K562 (cell line): ENCODE data around the gene SENP1.

Experiments
- CEBPB ChIP-seq: fragments of 450-650 bp; IDR thresholded peaks from 2 replicates; pipeline ENCODE4 v1.6.1; 2016; ENCODE audit warnings: missing genetic modification characterization, missing compliant biosample characterization
- HSF4 ChIP-seq: fragments of 250-450 bp; sonication (Bioruptor Pico); IDR thresholded peaks from 2 replicates; pipeline ENCODE4 v2.1.2; 2022; ENCODE audit warnings: mild to moderate bottlenecking, moderate library complexity, borderline replicate concordance
- KLF16 ChIP-seq: IDR thresholded peaks from 2 replicates; pipeline ENCODE4 v1.6.1; 2016; ENCODE audit warnings: antibody characterized with exemption
- MAX ChIP-seq: sonication (generic); formaldehyde crosslinking; IDR thresholded peaks from 2 replicates; pipeline ENCODE4 v1.9.0; 2022; ENCODE audit warnings: mild to moderate bottlenecking, missing genetic modification reagents
- MTA2 ChIP-seq: fragments of 450-650 bp; IDR thresholded peaks from 2 replicates; pipeline ENCODE4 v1.6.1; 2016; ENCODE audit warnings: low read depth
- POLR2AphosphoS2 ChIP-seq: IDR thresholded peaks from 2 replicates; pipeline ENCODE4 v1.6.1; 2012; ENCODE audit warnings: low read length, improper control_type of control experiment
- SIN3A ChIP-seq, 2 experiments: fragments of 150-350 bp in 1 of 2; IDR thresholded peaks; 2 replicates each; pipeline ENCODE4 v1.6.1; 2011 to 2016; ENCODE audit warnings: borderline replicate concordance in 2 of 2, low read depth in 2 of 2, low read length in 2 of 2, mild to moderate bottlenecking in 2 of 2, moderate library complexity in 2 of 2; ENCODE audit not compliant: control insufficient read depth in 1 of 2
- SPI1 ChIP-seq: IDR thresholded peaks from 2 replicates; pipeline ENCODE4 v1.6.1; 2011; ENCODE audit warnings: low read depth, low read length, control low read depth, borderline replicate concordance
- SRSF1 ChIP-seq: fragments of 200-400 bp; formaldehyde crosslinking; IDR thresholded peaks from 2 replicates; pipeline ENCODE4 v1.6.1; 2017; ENCODE audit warnings: mild to moderate bottlenecking, low read depth, low read length, moderate library complexity
- STAT5B ChIP-seq: fragments of 250-450 bp; sonication (Bioruptor Pico); IDR thresholded peaks from 2 replicates; pipeline ENCODE4 v1.8.0; 2021; ENCODE audit warnings: mild to moderate bottlenecking, inconsistent platforms
- ZNF197 ChIP-seq: fragments of 200-800 bp; sonication (Bioruptor generic); IDR thresholded peaks from 2 replicates; pipeline ENCODE4 v1.6.1; 2016; ENCODE audit warnings: low read depth, missing genetic modification characterization, missing compliant biosample characterization
- TF ChIP-seq, protein P1 (sequence below): sonication (generic); formaldehyde crosslinking; IDR thresholded peaks from 2 replicates; pipeline ENCODE4 v1.8.1; 2023; ENCODE audit warnings: mild to moderate bottlenecking, missing genetic modification reagents
- TF ChIP-seq, protein P2 (sequence below), 2 experiments: fragments of 450-650 bp in 1 of 2; IDR thresholded peaks; 2 replicates each; pipeline ENCODE4 v1.6.1; 2011 to 2017; ENCODE audit warnings: low read depth in 2 of 2, antibody characterized with exemption in 1 of 2, borderline replicate concordance in 1 of 2, low read length in 1 of 2, mild to moderate bottlenecking in 1 of 2, mixed read lengths in 1 of 2; ENCODE audit not compliant: control insufficient read depth in 1 of 2

- TF ChIP-seq, protein P1, sequence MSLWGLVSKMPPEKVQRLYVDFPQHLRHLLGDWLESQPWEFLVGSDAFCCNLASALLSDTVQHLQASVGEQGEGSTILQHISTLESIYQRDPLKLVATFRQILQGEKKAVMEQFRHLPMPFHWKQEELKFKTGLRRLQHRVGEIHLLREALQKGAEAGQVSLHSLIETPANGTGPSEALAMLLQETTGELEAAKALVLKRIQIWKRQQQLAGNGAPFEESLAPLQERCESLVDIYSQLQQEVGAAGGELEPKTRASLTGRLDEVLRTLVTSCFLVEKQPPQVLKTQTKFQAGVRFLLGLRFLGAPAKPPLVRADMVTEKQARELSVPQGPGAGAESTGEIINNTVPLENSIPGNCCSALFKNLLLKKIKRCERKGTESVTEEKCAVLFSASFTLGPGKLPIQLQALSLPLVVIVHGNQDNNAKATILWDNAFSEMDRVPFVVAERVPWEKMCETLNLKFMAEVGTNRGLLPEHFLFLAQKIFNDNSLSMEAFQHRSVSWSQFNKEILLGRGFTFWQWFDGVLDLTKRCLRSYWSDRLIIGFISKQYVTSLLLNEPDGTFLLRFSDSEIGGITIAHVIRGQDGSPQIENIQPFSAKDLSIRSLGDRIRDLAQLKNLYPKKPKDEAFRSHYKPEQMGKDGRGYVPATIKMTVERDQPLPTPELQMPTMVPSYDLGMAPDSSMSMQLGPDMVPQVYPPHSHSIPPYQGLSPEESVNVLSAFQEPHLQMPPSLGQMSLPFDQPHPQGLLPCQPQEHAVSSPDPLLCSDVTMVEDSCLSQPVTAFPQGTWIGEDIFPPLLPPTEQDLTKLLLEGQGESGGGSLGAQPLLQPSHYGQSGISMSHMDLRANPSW (CRISPR knock-in tag) = no peak
- TF ChIP-seq HSF4 (CRISPR knock-in tag) (no peak), MAX (CRISPR knock-in tag) (no peak), SRSF1 (no peak), POLR2AphosphoS2 (no peak), CEBPB (no peak), STAT5B (no peak), SPI1 (no peak), SIN3A (IDR thresholded peaks at IDR 0.05; ENCODE audit: borderline replicate concordance in 2 of 2, control insufficient read depth in 1 of 2, low read depth in 2 of 2, low read length in 2 of 2) (no peak), KLF16 (no peak), MTA2 (no peak), ZNF197 (CRISPR knock-in tag) (no peak)
- TF ChIP-seq, protein P2, sequence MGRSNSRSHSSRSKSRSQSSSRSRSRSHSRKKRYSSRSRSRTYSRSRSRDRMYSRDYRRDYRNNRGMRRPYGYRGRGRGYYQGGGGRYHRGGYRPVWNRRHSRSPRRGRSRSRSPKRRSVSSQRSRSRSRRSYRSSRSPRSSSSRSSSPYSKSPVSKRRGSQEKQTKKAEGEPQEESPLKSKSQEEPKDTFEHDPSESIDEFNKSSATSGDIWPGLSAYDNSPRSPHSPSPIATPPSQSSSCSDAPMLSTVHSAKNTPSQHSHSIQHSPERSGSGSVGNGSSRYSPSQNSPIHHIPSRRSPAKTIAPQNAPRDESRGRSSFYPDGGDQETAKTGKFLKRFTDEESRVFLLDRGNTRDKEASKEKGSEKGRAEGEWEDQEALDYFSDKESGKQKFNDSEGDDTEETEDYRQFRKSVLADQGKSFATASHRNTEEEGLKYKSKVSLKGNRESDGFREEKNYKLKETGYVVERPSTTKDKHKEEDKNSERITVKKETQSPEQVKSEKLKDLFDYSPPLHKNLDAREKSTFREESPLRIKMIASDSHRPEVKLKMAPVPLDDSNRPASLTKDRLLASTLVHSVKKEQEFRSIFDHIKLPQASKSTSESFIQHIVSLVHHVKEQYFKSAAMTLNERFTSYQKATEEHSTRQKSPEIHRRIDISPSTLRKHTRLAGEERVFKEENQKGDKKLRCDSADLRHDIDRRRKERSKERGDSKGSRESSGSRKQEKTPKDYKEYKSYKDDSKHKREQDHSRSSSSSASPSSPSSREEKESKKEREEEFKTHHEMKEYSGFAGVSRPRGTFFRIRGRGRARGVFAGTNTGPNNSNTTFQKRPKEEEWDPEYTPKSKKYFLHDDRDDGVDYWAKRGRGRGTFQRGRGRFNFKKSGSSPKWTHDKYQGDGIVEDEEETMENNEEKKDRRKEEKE (IDR thresholded peaks at IDR 0.05; ENCODE audit: borderline replicate concordance in 1 of 2, control insufficient read depth in 1 of 2, low read depth in 2 of 2, low read length in 1 of 2) = no peak
Measured at GRCh38 chr12:48145981-48146380, 40.1 kb upstream of the SENP1 start.
